GM06990 (cell line): ENCODE data around the gene MAP1A.

Source experiments
- DNase-seq: peaks from one replicate; pipeline ENCODE4 v3.0.0-alpha.2; 2011; ENCODE audit not compliant: insufficient read length; ENCODE audit errors: extremely low read depth
- H3K27me3 ChIP-seq: replicated peaks from 2 replicates; pipeline ENCODE4 v1.6.0; 2011; ENCODE audit warnings: low read length; ENCODE audit not compliant: control insufficient read depth, insufficient read depth
- H3K36me3 ChIP-seq: 2 replicates; pipeline ENCODE4 v1.5.1; 2011; ENCODE audit warnings: low read length; ENCODE audit not compliant: control insufficient read depth, insufficient read depth
- H3K4me3 ChIP-seq: replicated peaks from 2 replicates; pipeline ENCODE4 v1.5.1; 2011; ENCODE audit warnings: low read depth, mild to moderate bottlenecking, control low read depth, low read length
- CTCF ChIP-seq: IDR thresholded peaks from 2 replicates; pipeline ENCODE4 v1.5.1; 2011; ENCODE audit warnings: low read length, control low read depth, mild to moderate bottlenecking, inconsistent platforms; ENCODE audit not compliant: insufficient read depth, poor library complexity, severe bottlenecking

MAP1A gene

GRCh38 chr15:43492673-43493601 is 24.5 kb upstream of the MAP1A start, which contains the start of gene TP53BP1:
Gene TP53BP1, minus strand, starts transcription at chr15:43493156. Its CDS starts 113 bp downstream, at chr15:43493043.
- Histone ChIP-seq H3K27me3 (no peaks in the 10 kb centered on the region), H3K4me3 (peak within 1 kb of the TSS; percentile 82), H3K36me3 (peaks cover 3% of the 10 kb centered on the region; the same call in 1 of the 2 replicates)
- no peak for TF ChIP-seq CTCF
- peak; percentile 88 for DNase-seq

GRCh38 chr15:43493703-43494472 is 23.5 kb upstream of the MAP1A start:
- Histone ChIP-seq H3K27me3 (no peaks in the 10 kb centered on the region), H3K4me3 (no peak overlapping the region; the same call in 1 of the 2 replicates), H3K36me3 (no peaks in the 10 kb centered on the region; the same call in 1 of the 2 replicates)
- DNase-seq = no peak
- no peak for TF ChIP-seq CTCF

- Histone ChIP-seq H3K27me3 (no peaks in the 10 kb centered on the region), H3K4me3 (no peak overlapping the region), H3K36me3 (no peaks in the 10 kb centered on the region)
- no peak for TF ChIP-seq CTCF
- no peak for DNase-seq
Observed at GRCh38 chr15:43498990-43499389, 18.4 kb upstream of the MAP1A start.

- Histone ChIP-seq H3K4me3 (no peak overlapping the region), H3K27me3 (no peaks in the 10 kb centered on the region), H3K36me3 (no peaks in the 10 kb centered on the region)
- DNase-seq = no peak
- no peak for TF ChIP-seq CTCF
Observed at GRCh38 chr15:43499635-43500034, 17.8 kb upstream of the MAP1A start.

- no peak overlapping the region for H3K4me3 ChIP-seq
- no peaks in the 10 kb centered on the region for H3K27me3 ChIP-seq
- no peak for DNase-seq
- no peaks in the 10 kb centered on the region for H3K36me3 ChIP-seq
- TF ChIP-seq CTCF = no peak
Observed at GRCh38 chr15:43505738-43506137, 11.7 kb upstream of the MAP1A start.
